Measurements from ENCODE around the gene RNF4.
"Not testable (repeated sequence)": the region's sequence is repeated elsewhere in the genome, so short reads cannot be mapped to it uniquely, and the experiment has no call there.

The RNF4 gene

DNA sequence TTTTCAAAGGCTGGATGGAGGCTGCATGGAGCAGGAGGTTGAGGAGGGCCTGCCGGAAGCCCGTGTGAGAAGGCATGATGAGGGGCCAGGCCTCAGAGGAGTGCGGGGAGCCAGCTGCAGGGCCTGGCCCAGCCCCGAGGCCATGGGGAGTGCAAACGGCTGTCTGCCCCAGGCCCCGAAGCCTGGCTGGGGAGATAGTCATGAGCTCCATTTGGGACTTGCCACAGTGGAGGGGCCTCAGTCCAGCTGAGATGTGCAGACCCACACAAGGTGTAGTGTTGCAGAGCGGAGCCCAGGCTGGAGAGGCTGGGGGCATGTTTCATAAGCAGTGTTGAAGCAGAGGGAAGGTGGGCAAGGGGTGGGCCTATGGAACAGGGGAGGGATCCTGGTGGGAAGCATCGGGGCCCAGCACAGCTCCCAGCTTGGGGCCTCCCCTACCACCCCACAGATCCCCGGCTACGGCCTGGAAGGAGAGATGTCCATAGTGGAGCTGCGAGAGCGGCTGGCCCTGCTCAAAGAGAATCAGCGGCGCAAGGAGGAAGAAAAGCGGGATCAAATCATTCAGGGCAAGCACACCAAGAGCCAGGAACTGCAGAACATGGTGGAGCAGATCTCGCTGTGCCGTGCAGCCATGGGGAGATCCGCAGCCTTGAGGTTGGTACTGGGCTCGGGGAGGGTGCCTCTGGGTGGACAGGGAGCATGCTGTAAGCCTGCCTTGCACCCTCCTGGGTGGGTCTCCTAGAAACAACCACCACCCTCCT, 9.1 kb upstream of the RNF4 start:
- no peak for DNase-seq

DNA sequence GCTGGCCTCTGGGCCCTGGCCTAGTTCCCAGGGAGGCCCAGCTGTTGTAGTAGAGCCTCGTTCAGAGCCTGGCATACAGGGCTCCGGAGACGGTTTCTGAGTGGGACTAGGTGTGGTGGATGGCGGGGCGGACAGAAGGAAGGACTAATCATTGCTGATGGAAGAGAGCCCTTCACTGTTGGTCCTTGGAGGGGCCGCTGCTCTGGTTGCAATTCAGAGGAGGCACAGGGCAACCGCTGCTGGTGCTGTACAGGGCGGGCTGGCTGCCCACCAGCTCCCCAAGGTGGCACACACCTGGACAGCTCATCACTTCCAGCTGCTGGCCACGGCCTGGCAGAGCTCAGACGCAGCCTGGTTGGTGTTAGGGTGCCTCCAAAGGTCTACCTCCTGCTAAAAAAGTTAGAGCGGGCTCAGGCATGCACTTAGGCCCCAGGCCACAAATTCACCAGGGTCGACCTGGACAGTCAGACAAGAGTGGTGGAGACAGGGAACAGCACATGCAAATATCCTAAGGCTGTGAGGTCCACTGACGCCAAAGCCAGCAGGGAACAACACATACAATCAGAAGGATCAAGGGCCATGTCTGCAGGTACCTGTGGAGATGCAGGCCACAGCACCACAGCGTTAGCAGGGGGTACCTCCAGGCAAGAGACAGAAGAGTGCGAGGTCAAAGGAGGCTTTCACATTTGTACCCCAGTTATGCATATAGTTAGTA, 7.5 kb upstream of the RNF4 start:
- DNase-seq: no peak

DNA sequence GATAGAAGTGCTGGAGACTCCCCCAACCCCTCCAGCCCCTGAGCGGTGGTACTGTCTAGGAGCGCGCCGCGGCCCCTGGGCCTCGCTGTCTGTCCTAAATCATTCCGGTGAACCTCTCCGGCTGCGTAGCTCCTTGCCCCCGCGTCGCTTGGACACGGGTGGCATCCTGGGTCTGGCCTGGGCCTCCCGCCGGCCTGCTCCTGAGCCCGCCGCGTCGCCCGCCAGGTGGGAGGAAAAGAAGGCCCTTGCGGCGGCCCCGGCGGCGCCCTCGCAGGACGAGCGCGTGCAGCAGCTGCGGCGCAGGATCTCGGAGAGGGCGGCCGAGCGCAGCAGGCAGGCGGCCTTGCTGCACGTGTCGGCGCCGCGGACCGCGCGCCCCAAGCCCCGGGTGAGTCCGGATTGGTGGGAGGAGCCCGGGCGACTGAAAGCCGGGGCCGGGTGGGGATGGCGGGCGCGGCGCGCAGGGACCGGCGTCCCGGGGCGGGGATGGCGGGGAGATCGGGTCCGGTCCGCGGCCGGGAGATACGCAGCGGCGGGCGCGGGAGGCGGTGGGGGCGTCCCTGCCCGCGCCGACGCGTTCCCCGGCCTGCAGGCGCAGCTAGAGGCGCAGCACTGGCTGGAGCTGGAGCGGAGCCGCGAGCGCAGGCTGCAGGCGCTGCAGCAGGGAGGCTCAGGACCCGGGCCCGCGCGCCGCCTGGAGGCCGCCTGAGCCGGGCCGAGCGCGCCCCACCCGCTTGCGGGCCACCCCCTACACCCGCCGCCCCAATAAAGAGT, 6.5 kb upstream of the RNF4 start:
- DNase-seq: peak; percentile 59

DNA sequence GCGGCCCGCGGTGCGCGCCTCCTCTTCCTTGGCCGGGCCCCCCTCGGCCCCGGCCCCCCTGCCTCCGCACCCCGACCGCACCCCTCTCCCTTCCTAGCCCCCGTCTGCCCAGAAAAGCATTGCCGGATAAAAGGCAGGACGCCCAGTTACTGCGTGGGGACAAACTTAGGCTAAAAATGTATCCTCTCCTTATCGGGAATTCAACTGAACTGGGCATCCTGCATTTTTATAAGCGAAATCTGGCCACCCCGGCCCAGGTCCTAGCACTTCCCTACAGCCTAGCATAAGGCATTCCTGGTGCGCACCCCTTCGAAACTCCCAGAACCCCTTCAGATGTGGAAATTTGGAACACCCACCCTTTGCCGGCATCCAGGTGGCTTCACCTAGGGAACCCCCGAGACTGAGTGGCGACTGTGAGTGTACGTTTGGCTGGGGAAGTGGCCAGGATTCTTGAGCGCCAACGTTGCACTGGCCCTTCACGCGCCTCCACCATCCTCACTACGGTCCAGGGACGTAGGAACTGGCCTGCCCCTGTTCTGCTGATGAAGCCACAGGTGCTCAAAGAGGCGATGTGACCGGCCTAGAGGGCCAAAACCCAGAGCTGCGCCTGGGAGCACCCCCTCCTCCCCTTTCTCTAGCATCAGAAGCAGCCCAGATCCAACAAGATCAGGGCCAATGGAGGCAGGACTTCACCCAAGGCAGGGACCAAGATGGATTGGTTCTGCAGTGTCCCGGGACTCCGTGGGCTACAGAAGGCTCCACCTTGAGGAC, 5.7 kb upstream of the RNF4 start:
- no peak for DNase-seq

DNA sequence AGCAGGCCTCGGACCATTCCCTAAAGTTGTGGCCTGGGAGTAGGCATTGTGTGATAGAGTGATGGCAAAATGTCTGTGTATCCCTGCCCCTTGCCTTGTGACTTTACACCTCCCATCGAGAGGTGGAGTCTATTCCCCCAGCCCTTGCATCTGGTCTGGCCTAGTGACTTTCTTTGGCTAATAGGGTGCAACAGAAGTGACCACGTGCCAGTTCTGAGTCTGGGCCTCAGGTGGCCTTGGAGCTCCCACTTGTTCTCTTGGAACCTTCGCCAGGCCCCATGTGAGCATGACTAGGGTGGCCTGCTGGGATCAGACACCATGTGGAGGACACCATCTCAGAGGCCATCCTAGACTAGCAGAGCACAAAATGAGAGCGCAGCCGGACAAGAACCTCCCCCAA, 3.9 kb upstream of the RNF4 start:
- no peak for DNase-seq

DNA sequence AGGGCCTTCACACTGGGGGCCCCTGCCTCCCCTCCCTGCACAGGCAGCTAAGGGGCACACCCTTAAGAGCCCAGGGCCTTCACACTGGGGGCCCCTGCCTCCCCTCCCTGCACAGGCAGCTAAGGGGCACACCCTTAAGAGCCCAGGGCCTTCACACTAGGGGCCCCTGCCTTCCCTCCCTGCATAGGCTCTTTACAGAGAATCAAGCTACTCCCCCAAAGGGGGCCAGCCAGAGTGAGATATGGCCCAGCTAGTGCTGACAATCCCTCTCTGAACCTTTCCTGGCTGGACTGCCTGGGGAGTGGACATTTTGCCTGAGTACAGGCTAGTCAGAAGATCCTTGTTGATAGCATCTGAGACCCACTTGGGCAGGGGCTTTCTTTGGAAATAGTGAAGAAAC, 3.4 kb upstream of the RNF4 start:
- not testable (repeated sequence) for DNase-seq

DNA sequence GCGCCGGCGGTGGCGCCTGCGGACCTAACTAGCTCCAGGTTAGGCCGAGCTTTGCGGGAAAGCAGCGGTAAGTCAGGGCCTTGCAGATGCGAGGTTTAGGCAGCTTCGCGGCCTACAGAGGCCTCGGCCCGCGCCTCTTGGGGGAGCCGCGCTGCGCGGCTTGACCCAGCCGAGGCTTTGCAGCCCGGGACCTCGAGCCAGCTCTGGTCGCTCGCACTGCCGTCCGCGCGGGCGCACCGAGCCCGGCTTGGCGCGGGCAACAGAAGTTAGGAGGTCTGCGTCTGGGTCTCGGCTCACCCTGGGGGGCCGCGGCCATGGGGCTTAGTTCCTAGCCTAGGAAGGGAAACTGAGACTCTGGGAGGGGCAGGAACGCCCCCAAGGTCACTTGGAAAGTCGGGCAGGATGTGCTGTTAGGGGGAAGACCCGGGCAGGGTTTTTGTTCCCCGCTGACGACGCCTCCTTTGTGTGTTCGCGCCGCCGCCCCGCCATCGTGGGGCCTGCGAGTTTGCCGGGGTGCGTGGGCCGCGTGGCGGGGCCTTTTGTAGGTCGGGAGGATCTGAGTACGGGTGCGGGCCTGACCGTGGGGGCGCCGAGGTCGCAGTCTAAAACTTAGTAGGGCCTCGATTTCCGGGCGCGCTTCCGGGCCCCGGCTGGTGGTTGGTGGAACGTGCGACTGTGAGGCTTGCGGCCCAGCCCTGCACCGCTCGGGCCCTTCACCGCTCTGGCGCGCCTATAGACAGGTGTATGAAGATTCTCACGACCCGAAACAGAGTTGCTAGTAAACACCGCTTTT, 482 bp downstream of the RNF4 start:
- DNase-seq: peak; percentile 77

DNA sequence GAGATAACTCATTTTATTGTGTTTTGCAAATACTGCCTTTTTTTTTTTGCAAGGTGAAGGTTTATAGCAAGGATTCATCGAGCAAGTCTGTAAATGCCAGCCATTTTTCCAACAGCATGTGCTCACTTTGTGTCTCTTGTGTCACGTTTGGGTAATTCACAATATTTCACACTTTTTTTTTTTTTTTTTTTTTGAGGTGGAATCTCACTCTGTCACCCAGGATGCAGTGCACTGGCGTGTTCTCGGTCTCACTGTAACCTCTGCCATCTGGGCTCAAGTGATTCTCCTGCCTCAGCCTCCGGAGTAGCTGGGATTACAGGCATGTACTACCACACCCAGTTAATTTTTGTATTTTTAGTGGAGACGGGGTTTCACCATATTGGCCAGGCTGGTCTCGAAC, 1.9 kb downstream of the RNF4 start:
- no peak for DNase-seq

DNA sequence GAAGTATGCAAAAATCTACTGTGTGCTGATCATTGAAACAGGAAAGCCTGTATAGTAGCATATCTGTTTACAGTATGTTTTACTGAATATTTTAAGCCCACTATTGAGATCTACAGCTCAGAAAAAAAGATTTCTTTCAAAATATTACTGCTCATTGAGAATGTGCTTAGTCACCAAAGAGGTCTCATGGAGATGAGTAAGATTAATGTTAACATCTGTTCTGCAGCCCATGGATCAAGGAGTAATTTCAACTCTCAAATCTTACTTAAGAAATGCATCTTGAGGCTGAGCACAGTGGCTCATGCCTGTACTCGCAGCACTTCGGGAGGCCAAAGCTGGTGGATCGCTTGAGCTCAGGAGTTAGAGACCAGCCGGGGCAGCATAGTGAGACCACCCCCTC, 3.3 kb downstream of the RNF4 start:
- no peak for DNase-seq

DNA sequence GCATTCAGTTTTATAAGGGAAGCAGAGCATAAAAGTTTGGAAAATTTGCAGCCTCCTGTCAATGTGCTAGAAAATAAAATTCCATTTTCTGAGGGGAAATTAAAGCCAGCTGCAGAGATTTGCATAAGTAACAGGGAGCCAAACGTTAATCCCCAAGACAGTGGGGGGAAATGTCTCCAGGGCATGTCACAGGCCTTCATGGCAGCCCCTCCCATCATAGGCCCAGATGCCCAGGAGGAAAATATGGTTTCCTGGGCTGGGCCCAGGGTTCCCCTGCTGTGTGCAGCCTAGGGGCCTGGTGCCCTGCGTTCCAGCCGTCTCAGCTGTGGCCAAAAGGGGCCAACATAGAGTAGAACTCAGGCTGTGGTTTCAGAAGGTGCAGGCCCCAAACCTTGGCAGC, 9.3 kb downstream of the RNF4 start:
- DNase-seq: no peak

DNA sequence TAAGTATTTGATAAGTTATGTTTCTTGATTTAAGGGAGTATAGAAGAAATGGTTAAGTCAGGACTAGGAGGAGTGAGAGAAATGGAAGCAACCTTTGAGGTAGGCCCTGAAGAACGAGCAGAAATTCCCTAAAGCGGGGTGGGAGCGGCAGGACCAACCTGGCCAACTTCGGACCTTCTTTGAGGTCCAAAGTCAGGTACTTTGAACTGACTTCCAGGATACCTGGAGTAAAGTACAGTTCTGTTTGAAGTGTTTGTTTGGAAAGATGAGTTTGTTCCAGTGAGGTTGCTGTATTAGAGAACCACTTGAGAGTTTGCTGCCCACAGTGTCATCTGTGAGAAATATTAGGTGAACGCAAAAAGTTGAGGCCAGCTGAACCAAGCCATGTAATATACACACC, 11.7 kb downstream of the RNF4 start:
- DNase-seq: no peak

DNA sequence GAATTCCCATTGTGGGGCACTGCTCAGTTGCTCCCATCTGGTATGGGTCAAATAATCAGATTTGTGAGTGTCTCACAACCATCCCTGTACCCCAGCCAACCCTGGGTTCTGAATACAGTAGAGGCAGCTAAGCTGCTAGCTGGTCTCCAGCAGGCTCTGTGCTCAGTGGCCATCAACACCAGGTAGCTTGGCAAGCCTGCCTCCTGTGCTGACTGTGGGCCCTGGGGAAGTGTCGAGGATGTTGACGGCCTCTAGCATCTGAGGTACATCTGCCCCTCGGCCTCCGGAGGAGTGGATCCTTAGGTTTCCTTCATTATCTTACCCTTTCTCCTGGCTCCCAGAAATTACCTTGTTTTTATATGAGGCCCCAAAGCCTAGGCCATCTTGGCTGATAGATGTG, 13.3 kb downstream of the RNF4 start:
- no peak for DNase-seq

DNA sequence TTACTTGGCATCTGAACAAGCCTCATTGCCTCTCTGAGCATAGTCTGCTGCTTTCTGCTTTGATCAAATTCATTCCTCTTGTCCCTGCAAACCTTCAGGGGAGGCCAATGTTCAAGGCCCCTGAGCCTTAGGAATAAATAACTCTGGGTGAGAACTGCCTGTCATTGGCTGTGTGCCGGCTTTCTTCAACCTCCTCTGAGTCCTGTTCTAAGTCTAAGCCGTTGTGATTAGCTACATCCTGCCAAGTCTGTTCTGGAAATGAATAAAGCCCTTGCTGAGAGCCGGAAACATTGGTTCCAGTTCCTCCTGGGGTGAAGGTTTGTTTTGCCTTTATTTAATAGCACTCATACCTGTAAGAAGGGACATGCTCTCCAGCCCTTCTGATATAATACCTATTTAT, 13.8 kb downstream of the RNF4 start:
- no peak for DNase-seq

DNA sequence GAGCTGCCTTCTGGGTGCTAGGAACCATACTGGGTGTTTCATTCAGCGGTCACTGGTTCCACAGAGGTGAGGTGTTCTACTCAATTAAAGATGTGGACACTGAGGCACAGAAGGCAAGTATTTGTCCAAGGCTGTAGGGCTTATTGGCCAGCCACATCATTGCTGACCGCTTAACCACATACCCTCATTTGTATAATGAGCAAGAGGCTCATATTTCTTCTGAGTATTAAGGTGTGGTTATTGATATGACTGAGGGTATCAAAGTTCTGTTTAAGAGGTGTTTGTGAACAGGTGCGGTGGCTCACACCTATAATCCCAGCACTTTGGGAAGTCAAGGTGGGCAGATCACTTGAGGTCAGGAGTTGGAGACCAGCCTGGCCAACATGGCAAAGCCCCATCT, 14.3 kb downstream of the RNF4 start:
- DNase-seq: no peak

DNA sequence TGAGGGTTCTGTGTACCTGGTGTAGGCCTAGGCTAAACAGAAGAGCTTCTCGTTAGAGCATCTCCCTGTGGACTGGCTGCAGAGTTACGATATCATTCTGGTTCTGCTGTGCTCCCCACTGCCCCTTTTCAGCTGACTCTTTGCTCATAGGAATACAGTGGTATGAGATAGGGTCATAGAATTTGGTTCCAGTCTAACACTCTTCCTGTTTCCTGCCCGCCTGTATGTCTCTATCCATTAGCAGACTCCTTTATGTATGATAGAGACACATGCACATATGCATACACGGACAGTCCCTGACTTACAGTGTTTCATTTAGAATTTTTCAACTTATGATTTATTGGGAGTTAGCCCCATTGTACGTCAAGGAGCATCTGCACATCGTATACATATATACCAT, 15.3 kb downstream of the RNF4 start:
- no peak for DNase-seq

DNA sequence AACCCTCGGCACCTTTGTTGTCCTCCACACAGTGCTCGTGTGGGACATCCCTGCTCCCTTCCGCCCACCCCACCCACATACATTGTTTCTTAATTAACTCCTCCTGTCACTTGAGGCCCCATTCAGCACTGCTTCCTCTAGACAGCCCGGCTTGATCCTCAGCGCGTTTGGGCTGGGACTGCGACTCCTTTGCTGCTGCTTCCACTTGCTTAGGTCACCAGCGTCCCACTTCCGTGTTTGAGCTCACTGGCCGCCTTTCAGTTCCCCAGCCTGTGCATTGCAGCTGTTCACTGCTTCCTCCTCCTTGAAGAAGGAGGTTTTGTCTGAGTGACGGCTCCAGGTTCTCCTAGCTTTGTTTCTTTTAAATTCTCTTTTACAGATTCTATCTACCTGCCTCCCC, 16.1 kb downstream of the RNF4 start:
- DNase-seq: peak; percentile 64

DNA sequence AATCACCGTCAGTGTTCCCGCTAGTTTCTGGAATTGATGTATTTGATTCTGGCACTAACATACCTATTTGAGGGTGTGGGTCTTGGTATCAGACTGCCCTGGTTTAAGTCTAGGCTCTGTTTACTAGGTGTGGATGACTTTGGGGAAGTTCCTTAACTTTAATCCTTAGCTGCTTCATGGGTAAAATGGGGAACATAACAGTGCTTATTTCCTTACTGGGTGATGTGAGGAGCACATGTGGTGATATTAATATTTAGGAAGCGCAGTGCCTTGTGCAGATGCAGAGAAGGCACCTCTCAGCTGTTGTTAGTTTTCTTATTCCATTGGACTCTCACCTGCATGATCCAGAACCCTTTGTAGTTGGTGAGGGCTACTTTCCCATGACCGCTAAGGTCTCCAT, 17.1 kb downstream of the RNF4 start:
- no peak for DNase-seq

DNA sequence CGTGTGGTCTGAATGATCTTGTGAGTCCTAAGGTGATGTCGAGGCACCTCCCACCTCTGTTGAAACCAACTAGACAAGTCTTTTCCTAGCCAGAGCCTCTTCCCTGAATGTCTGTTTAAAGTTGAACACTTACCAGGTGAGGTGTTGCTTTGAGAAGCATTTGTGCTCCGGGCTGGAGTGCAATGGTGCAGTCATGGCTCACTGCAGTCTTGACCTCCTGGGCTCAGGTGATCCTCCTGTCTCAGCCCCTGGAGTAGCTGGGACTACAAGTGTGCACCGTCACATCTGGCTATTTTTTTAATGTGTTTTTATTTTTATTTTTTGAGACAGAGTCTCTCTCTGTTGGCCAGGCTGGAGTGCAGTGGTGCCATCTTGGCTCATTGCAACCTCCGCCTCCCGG, 18.1 kb downstream of the RNF4 start:
- no peak for DNase-seq

DNA sequence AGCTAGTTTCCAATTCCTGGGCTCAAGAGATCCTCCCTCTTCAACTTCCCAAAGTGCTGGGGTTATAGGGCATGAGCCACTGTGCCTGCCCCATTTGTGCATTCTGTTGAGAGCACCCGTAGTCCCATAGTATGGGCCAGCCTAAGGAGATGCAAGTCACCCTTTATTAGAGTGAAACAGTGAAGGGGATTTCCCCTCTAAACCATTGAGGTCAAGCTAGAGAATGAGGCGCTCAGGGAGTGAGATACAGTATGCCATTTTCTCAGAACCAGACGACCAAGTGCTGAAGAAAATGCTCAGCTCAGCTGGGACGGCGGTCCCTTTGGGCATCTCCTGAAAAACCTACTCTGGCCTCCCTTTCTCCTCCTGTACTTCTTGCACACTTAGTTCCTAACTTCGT, 18.7 kb downstream of the RNF4 start:
- DNase-seq: no peak

DNA sequence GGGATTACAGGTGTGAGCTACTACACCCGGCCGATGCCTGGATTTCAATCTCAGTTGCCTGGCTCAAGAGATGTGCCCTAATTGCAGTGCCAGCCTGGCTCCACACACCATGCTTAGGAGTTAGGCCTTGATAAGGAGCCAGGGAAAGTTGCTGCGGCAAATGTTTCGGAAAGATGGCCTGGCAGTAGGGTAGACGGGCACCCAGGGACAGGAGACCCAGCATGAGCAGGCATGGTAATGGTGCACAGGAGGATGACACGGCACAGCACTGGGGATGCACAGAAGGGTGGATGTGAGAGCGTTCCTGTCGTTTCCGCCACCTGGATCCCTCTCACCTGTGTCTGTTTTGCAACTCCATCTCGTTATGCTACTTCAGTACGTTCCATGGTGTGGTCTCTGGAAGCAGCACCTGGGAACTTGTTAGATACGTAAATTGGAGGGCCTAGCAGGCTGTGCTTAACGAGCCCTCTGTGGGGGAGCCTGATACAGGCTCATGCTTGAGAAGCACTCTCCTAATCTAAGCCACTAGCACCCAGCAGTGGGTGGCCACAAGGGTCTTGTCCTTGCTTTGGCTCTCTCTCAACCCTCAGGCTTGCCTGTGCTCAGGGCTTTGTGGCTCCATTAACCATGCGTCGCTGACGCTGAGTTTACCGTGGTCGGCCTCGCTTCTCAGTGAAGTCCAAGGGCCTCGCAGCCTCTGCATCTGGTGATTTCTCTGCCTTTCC, 20.3 kb downstream of the RNF4 start:
- DNase-seq: no peak

DNA sequence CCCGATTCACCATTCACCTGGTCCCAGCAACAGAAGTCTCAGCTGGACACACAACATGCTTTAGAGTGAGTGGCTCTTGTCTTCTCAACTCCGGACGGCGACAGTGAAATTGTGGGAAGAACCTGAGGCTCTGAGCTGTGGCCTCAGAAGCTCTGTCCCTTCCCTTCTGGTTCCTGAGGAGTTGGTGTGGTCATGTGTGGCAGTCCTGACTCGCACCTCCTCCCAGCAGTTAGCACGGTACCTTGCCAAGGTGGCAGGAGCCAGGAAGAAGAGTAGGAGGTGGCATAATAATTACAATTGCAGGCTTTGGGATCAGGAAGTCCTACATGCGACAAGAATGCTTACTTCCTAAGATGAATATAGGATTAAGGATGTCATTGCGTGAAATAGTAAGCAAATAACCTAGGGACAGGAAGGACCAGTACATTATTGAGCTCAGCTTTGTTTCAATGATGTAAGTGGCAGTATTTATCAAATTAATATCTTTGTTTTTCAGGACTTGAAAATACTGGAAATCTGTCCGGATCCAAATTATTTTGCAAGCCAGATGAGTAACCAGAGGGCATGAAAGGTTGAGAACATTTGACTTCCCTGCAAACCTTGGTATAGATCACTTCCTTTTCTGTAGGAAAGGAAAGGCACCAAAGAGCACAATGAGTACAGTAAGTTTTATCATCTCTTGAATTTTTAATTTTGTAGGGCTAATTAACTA, 21.1 kb downstream of the RNF4 start:
- no peak for DNase-seq
